ENCODE results near the gene NOS1AP. TPM values are rescaled to one million over a fixed set of nuclear protein-coding genes. Genes with fewer than 3 reads are reported as not detected.

The NOS1AP gene
- total and polyA plus RNA-seq, 9 donors = 0.50 to 4.4 (median 1.5) TPM

- DNase-seq = no peak
- no peak overlapping the region for H3K4me3 ChIP-seq
- H3K27me3 ChIP-seq = no peaks in the 10 kb centered on the region
- 90 to 96% (median 95%) methylated on average over 2 of the region's 2 CpGs for WGBS, 3 donors
- no peak overlapping the region for H3K27ac ChIP-seq
- no peak for TF ChIP-seq CTCF (IDR thresholded peaks at IDR 0.05)
- no peak for TF ChIP-seq POLR2A (IDR thresholded peaks at IDR 0.05)
- TF ChIP-seq EP300 (IDR thresholded peaks at IDR 0.05) = no peak
- no peaks in the 10 kb centered on the region for H3K36me3 ChIP-seq
- H3K4me1 ChIP-seq (ENCODE audit: insufficient read depth) = no peaks in the 10 kb centered on the region
- H3K9me3 ChIP-seq = no peaks in the 10 kb centered on the region
- intact Hi-C loops (cut with DNase I) = no loop called here
These were observed 65.2 kb downstream of the NOS1AP start for GRCh38 chr1:162134646-162135045.

- TF ChIP-seq POLR2A (IDR thresholded peaks at IDR 0.05) (no peak), CTCF (IDR thresholded peaks at IDR 0.05) (no peak), EP300 (IDR thresholded peaks at IDR 0.05) (no peak)
- 93 to 97% (median 95%) methylated on average over 4 of the region's 4 CpGs for WGBS, 3 donors
- H3K36me3 ChIP-seq = no peaks in the 10 kb centered on the region
- no peak overlapping the region for H3K27ac ChIP-seq
- H3K4me3 ChIP-seq = no peak overlapping the region
- H3K4me1 ChIP-seq (ENCODE audit: insufficient read depth) = no peaks in the 10 kb centered on the region
- no peaks in the 10 kb centered on the region for H3K9me3 ChIP-seq
- intact Hi-C loops (cut with DNase I) = no loop called here
- H3K27me3 ChIP-seq = no peaks in the 10 kb centered on the region
- DNase-seq = no peak
These were observed 65.8 kb downstream of the NOS1AP start for GRCh38 chr1:162135271-162135775.

- H3K9me3 ChIP-seq = no peaks in the 10 kb centered on the region
- H3K36me3 ChIP-seq = no peaks in the 10 kb centered on the region
- no peak overlapping the region for H3K27ac ChIP-seq
- no peaks in the 10 kb centered on the region for H3K27me3 ChIP-seq
- no peaks in the 10 kb centered on the region for H3K4me1 ChIP-seq (ENCODE audit: insufficient read depth)
- no peak overlapping the region for H3K4me3 ChIP-seq
- intact Hi-C loops (cut with DNase I) = no loop called here
- TF ChIP-seq POLR2A (IDR thresholded peaks at IDR 0.05) (no peak), EP300 (IDR thresholded peaks at IDR 0.05) (no peak), CTCF (IDR thresholded peaks at IDR 0.05) (no peak)
- 29 to 49% (median 38%) methylated on average over 4 of the region's 4 CpGs for whole genome bisulfite sequencing, 3 donors
- no peak for DNase-seq
These were observed 67.3 kb downstream of the NOS1AP start for GRCh38 chr1:162136760-162137159.

- no peak overlapping the region for H3K27ac ChIP-seq
- no peak overlapping the region for H3K4me3 ChIP-seq
- TF ChIP-seq EP300 (IDR thresholded peaks at IDR 0.05) (no peak), CTCF (IDR thresholded peaks at IDR 0.05) (no peak), POLR2A (IDR thresholded peaks at IDR 0.05) (no peak)
- no peaks in the 10 kb centered on the region for H3K4me1 ChIP-seq (ENCODE audit: insufficient read depth)
- DNase-seq = no peak
- 80 to 87% (median 82%) methylated on average over 8 of the region's 8 CpGs for WGBS, 3 donors
- no peaks in the 10 kb centered on the region for H3K27me3 ChIP-seq
- no peaks in the 10 kb centered on the region for H3K9me3 ChIP-seq
- intact Hi-C loops (cut with DNase I) = no loop called here
- no peaks in the 10 kb centered on the region for H3K36me3 ChIP-seq
These were observed 67.9 kb downstream of the NOS1AP start for GRCh38 chr1:162137179-162137960.

All from ovary (tissue), 9 donors.